ENCODE results near the gene CNPPD1.
A peak's percentile ranks its signal among the peaks of the same experiment; 100 is the strongest.

The CNPPD1 gene

DNA sequence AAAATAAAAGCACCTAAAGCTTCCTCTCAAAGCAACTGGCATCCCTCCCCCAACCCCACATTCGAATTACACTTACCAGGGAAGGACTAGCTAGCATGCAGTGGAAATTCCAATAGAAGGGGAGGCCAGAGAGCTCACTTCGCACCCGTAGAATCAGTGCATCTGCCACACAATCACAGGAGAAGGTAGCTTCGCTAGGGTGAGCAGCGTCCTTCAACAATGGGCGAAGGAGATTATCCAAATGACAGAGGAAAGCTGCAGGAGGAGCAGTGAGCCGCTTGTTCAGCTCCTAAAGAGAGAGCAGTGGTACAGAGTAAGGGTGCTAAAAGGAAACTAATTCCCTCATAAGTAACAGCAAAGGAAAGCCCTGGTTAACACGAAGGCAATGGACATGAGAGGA lies 19.3 kb downstream of the CNPPD1 start:
- DNase-seq (ENCODE audit: low read depth in 2 of 2) = no peak
- H3K4me3 ChIP-seq (replicated peaks in 1 of 2; ENCODE audit: low read depth in 2 of 2, low read length in 2 of 2) = no peak overlapping the region
- TF ChIP-seq, protein P1, sequence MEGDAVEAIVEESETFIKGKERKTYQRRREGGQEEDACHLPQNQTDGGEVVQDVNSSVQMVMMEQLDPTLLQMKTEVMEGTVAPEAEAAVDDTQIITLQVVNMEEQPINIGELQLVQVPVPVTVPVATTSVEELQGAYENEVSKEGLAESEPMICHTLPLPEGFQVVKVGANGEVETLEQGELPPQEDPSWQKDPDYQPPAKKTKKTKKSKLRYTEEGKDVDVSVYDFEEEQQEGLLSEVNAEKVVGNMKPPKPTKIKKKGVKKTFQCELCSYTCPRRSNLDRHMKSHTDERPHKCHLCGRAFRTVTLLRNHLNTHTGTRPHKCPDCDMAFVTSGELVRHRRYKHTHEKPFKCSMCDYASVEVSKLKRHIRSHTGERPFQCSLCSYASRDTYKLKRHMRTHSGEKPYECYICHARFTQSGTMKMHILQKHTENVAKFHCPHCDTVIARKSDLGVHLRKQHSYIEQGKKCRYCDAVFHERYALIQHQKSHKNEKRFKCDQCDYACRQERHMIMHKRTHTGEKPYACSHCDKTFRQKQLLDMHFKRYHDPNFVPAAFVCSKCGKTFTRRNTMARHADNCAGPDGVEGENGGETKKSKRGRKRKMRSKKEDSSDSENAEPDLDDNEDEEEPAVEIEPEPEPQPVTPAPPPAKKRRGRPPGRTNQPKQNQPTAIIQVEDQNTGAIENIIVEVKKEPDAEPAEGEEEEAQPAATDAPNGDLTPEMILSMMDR (IDR thresholded peaks at IDR 0.05; ENCODE audit: low read depth, low read length) = no peak

DNA sequence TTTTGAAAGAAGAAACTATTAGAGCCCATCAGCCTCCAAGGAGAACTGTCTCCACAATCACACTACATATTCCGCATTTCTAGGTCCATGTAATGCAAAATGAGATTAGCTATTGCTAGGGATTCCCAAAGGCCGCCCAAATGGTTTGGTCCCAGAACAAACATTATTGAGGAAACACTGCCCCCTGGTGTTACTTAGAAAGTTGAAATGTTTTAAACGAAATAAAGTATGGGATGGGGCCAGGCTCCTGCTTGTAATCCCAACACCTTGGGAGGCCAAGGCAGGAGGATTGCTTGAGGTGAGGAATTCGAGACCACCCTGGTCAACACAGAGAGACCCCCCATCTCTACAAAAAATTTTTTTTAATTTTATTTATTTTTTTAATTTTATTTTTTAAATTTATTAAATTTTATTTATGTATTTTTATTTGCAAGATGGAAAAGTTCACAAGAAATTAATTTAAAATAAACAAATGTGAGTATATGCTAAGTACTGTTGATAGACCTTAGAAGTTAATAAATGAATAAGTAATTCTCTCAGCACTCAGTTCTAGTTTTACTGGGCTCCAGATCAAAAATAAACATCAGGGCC lies 21.6 kb downstream of the CNPPD1 start:
- H3K4me3 ChIP-seq (replicated peaks in 1 of 2; ENCODE audit: low read depth in 2 of 2, low read length in 2 of 2) = no peak overlapping the region
- TF ChIP-seq, protein P1 (IDR thresholded peaks at IDR 0.05; ENCODE audit: low read depth, low read length) = peak; percentile 30
- peak; percentile 84 for DNase-seq (ENCODE audit: low read depth in 2 of 2)

DNA sequence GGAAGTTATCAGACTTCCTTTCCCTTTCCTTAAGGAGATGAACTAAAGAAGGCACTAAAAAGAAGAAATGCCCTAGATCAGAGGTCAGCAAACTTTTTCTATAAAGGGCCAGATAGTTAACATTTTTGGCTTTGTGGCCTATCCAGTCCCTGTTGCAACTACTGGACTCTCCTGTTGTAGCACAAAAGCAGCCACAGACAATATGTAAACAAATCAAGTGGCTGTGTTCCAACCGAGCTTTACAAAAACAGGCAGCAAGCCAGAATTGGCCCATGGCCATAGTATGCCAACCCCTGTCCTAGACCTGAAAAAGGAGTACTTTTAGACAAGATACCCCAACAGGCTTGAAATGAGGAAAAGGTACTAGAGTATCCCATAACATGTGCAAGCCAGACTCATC lies 27.1 kb downstream of the CNPPD1 start:
- H3K4me3 ChIP-seq (replicated peaks in 1 of 2; ENCODE audit: low read depth in 2 of 2, low read length in 2 of 2) = no peak overlapping the region
- TF ChIP-seq, protein P1 (IDR thresholded peaks at IDR 0.05; ENCODE audit: low read depth, low read length) = no peak
- DNase-seq (ENCODE audit: low read depth in 2 of 2) = peak; percentile 29 to 43

DNA sequence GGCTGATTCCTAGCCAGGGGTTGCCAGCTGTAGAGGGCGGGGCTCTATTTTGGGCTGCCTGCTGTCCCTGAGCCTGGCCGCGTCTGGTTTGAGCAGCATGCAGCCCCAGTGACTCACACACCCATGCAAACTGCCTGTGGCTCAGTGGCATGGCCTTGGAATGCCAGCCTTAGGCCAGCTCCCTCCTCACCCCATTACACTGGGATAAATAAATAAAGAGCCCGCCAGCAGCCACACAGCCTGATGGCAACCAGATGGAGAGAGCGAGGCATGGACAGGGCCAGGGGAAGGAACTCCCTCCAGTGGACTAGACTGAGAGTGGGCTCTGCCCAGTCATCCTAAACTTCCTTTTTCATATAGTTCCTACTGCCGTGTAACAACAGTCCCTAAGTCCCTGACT lies 34.4 kb downstream of the CNPPD1 start:
- no peak overlapping the region for H3K4me3 ChIP-seq (replicated peaks in 1 of 2; ENCODE audit: low read depth in 2 of 2, low read length in 2 of 2)
- peak; percentile 65 to 70 for DNase-seq (ENCODE audit: low read depth in 2 of 2)
- TF ChIP-seq, protein P1 (IDR thresholded peaks at IDR 0.05; ENCODE audit: low read depth, low read length) = peak; percentile 26

DNA sequence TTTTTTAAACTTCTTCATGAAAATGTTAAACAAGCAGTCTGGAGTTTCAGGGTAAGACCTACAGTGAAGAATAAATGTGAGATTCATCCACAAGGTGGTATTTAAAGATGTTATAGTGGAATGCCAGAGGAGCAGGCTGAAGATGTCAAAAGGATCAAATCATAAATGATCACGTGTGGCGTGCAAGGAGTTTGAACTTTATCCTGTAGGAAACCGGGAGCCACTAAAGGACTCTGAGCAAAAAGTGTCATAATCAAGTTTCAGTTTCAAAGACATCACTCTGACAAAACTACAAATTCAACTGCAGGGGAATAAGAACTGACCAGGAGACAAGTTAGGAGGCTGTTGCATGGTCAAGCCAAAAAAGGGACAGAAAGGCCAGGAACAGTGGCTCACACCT lies 36.0 kb downstream of the CNPPD1 start:
- no peak overlapping the region for H3K4me3 ChIP-seq (replicated peaks in 1 of 2; ENCODE audit: low read depth in 2 of 2, low read length in 2 of 2)
- TF ChIP-seq, protein P1 (IDR thresholded peaks at IDR 0.05; ENCODE audit: low read depth, low read length) = no peak
- DNase-seq (ENCODE audit: low read depth in 2 of 2) = no peak

DNA sequence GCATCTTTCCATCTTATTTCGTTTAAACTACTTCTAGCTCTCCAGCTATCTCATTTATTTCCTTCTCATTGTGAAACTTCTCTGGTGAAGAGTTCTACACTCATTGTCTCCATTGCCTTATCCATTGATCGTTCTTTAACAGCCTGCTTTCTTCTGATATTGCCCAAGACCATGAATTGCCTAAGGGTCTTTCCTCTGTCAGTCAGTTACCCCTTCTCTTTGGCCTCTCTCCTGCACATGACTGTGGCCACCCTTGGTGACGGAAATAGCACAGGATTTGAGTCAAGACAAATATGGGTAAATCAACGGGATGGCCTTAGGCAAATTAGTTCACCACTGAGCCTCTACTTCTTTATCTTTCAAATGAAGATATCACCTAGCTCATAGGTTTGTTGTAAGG lies 42.7 kb downstream of the CNPPD1 start:
- no peak overlapping the region for H3K4me3 ChIP-seq (replicated peaks in 1 of 2; ENCODE audit: low read depth in 2 of 2, low read length in 2 of 2)
- TF ChIP-seq, protein P1 (IDR thresholded peaks at IDR 0.05; ENCODE audit: low read depth, low read length) = no peak
- no peak for DNase-seq (ENCODE audit: low read depth in 2 of 2)

DNA sequence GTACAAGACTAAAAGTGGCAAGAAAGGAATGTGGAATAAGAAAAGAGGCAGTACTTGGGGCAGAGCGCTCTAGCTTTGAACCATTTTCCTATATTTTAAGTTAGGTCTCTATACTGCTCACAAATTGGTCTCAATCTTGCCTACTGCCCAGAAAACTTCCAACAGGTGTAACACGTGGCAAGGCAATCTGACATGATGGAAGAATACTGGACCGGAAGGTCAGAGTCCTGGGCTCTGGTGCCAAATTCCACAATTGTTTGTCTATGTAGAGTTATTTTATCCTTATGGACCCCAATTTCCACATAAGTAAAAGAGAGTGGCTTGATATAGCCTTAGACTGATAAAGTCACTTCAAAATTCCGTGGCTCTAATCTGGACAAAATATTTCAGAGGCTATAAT lies 45.0 kb downstream of the CNPPD1 start:
- DNase-seq (ENCODE audit: low read depth in 2 of 2) = no peak
- TF ChIP-seq, protein P1 (IDR thresholded peaks at IDR 0.05; ENCODE audit: low read depth, low read length) = no peak
- no peak overlapping the region for H3K4me3 ChIP-seq (replicated peaks in 1 of 2; ENCODE audit: low read depth in 2 of 2, low read length in 2 of 2)
